SU-DHL-6 (cell line): ENCODE measurements around the gene PSD.

Experiments
- EZH2phosphoT487 ChIP-seq: fragments of 200-600 bp; sonication (generic), shearing (Covaris generic); conservative IDR thresholded peaks from 2 replicates; pipeline ENCODE4 v1.6.1; 2018; ENCODE audit warnings: mild to moderate bottlenecking, antibody characterized with exemption, low read length, moderate library complexity, mixed read lengths
- TF ChIP-seq, protein P1 (sequence below): fragments of 200-600 bp; sonication (generic); IDR thresholded peaks from one replicate; pipeline ENCODE4 v1.5.1; 2017; ENCODE audit warnings: antibody characterized with exemption, mild to moderate bottlenecking, low read length, moderate library complexity; ENCODE audit not compliant: insufficient read depth, poor library complexity, severe bottlenecking

DNA sequence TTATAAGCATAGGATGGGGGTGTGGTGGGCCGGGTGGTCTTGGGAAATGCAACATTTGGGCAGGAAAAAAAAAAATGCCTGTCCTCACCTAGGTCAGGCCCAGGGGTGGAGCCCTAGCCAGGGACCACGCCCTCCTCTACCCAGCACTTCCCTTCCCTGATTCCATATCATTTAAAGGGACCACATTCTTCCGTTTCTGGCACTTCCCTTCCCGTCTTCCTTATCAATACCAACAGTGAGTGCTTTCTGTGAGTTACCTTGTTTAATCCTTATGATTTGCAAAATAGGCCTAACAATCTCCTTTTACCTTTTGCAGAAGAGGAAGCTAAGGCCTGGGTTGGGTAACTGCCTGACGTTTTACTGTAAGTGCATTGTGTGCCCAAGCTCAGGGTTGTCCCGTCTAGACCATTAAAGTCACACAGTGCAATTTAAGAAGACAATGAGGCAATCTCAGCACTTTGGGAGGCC, 49.4 kb upstream of the PSD start:
- no peak for TF ChIP-seq EZH2phosphoT487
- TF ChIP-seq, protein P1, sequence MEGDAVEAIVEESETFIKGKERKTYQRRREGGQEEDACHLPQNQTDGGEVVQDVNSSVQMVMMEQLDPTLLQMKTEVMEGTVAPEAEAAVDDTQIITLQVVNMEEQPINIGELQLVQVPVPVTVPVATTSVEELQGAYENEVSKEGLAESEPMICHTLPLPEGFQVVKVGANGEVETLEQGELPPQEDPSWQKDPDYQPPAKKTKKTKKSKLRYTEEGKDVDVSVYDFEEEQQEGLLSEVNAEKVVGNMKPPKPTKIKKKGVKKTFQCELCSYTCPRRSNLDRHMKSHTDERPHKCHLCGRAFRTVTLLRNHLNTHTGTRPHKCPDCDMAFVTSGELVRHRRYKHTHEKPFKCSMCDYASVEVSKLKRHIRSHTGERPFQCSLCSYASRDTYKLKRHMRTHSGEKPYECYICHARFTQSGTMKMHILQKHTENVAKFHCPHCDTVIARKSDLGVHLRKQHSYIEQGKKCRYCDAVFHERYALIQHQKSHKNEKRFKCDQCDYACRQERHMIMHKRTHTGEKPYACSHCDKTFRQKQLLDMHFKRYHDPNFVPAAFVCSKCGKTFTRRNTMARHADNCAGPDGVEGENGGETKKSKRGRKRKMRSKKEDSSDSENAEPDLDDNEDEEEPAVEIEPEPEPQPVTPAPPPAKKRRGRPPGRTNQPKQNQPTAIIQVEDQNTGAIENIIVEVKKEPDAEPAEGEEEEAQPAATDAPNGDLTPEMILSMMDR: no peak
